ENCODE measurements around the gene CETP. TPM values are rescaled to one million over a fixed set of nuclear protein-coding genes. Genes with fewer than 3 reads are reported as not detected.

Gene CETP
- total and polyA plus RNA-seq, 2 of the 13 experiments (the other 11 are each of a cell fraction or from before 2014, with no cell fraction given) = 0.31 to 9.8 TPM

DNA sequence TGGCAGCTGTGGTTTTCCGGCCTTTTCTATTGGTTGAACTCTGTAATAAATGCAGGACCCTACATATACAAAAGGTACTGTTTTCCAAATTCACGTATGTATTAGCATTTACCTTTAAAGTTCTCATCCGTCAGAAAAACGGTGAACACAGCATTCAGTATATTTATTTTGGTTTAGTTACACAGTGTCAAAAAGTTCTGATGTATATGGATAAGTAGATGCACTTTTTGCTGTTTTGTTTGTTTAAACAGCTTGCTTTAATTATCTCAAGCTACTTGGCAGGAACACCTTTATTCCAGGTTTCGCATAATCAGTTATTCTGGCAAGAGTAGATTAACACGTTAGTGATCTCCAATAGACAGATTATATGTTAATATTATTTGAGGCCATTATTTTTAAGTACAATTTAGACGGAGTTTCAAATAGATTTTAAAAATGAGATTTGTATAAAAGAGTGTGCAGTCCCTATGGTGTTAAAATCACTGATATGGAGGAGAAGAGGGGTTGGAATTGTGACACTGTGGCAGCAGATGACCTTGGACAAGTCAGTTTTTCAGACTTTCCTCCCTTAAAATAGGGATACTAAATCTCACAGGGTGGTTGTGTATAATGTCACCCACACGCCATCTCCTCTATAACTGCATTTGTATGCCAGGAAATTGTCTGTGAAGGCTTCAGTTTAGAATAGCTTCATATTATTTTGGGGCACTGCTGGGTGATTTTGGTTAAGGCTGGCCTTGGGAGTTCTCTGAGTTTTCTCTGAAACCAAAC lies 27.7 kb upstream of the CETP start (continued):
- TF ChIP-seq IRX3 (CRISPR knock-in tag; IDR thresholded peaks at IDR 0.05; ENCODE audit: borderline replicate concordance, low read depth) (no peak), SSRP1 (CRISPR knock-in tag; IDR thresholded peaks at IDR 0.05) (peak; percentile 32; the same call in 1 of the 2 replicates), ZNF329 (CRISPR knock-in tag; IDR thresholded peaks at IDR 0.05; ENCODE audit: low read depth) (no peak), ZNF431 (CRISPR knock-in tag; IDR thresholded peaks at IDR 0.05; ENCODE audit: borderline replicate concordance, low read depth) (no peak), ZMYM3 (CRISPR knock-in tag; IDR thresholded peaks at IDR 0.05) (no peak), MYNN (CRISPR knock-in tag; IDR thresholded peaks at IDR 0.05; ENCODE audit: low read depth) (no peak), KLF6 (CRISPR knock-in tag; IDR thresholded peaks at IDR 0.05) (0 out of 2 replicates have a peak, but pooled peaks have one; percentile 18), EP300 (IDR thresholded peaks at IDR 0.05; ENCODE audit: low read depth in 2 of 2, low read length in 2 of 2) (no peak), EP300 (CRISPR knock-in tag; IDR thresholded peaks at IDR 0.05; ENCODE audit: borderline replicate concordance) (no peak), POLR2AphosphoS2 (IDR thresholded peaks at IDR 0.05; ENCODE audit: low read depth, low read length) (peak; percentile 90; the same call in 1 of the 2 replicates)
- TF ChIP-seq, protein P1, sequence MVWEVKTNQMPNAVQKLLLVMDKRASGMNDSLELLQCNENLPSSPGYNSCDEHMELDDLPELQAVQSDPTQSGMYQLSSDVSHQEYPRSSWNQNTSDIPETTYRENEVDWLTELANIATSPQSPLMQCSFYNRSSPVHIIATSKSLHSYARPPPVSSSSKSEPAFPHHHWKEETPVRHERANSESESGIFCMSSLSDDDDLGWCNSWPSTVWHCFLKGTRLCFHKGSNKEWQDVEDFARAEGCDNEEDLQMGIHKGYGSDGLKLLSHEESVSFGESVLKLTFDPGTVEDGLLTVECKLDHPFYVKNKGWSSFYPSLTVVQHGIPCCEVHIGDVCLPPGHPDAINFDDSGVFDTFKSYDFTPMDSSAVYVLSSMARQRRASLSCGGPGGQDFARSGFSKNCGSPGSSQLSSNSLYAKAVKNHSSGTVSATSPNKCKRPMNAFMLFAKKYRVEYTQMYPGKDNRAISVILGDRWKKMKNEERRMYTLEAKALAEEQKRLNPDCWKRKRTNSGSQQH (CRISPR knock-in tag; IDR thresholded peaks at IDR 0.05; ENCODE audit: low read depth) = no peak
- TF ChIP-seq, protein P2, sequence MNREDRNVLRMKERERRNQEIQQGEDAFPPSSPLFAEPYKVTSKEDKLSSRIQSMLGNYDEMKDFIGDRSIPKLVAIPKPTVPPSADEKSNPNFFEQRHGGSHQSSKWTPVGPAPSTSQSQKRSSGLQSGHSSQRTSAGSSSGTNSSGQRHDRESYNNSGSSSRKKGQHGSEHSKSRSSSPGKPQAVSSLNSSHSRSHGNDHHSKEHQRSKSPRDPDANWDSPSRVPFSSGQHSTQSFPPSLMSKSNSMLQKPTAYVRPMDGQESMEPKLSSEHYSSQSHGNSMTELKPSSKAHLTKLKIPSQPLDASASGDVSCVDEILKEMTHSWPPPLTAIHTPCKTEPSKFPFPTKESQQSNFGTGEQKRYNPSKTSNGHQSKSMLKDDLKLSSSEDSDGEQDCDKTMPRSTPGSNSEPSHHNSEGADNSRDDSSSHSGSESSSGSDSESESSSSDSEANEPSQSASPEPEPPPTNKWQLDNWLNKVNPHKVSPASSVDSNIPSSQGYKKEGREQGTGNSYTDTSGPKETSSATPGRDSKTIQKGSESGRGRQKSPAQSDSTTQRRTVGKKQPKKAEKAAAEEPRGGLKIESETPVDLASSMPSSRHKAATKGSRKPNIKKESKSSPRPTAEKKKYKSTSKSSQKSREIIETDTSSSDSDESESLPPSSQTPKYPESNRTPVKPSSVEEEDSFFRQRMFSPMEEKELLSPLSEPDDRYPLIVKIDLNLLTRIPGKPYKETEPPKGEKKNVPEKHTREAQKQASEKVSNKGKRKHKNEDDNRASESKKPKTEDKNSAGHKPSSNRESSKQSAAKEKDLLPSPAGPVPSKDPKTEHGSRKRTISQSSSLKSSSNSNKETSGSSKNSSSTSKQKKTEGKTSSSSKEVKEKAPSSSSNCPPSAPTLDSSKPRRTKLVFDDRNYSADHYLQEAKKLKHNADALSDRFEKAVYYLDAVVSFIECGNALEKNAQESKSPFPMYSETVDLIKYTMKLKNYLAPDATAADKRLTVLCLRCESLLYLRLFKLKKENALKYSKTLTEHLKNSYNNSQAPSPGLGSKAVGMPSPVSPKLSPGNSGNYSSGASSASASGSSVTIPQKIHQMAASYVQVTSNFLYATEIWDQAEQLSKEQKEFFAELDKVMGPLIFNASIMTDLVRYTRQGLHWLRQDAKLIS (CRISPR knock-in tag; IDR thresholded peaks at IDR 0.05) = 0 out of 2 replicates have a peak, but pooled peaks have one; percentile 41
- TF ChIP-seq, protein P3, sequence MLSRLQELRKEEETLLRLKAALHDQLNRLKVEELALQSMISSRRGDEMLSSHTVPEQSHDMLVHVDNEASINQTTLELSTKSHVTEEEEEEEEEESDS (CRISPR knock-in tag; IDR thresholded peaks at IDR 0.05; ENCODE audit: borderline replicate concordance) = 0 out of 2 replicates have a peak, but pooled peaks have one; percentile 20
